GM12873 (cell line): ENCODE measurements around the gene FAAH.

Experiments
- CTCF ChIP-seq: IDR thresholded peaks from 2 replicates; pipeline ENCODE4 v1.5.1; 2012; ENCODE audit warnings: low read depth, mild to moderate bottlenecking, moderate library complexity, low read length, control low read depth; ENCODE audit not compliant: insufficient read depth; ENCODE audit errors: missing control alignments

Gene FAAH

GRCh38 chr1:46448109-46448911 lies 54.2 kb downstream of the FAAH start:
- no peak for TF ChIP-seq CTCF

GRCh38 chr1:46449223-46450159 lies 55.4 kb downstream of the FAAH start:
- TF ChIP-seq CTCF, result no peak

GRCh38 chr1:46450160-46450517 lies 56.0 kb downstream of the FAAH start:
- TF ChIP-seq CTCF, result no peak

- TF ChIP-seq CTCF, result no peak
Observed at GRCh38 chr1:46451948-46452930, 58.1 kb downstream of the FAAH start.

- TF ChIP-seq CTCF, result no peak
Observed at GRCh38 chr1:46452931-46453325, 58.8 kb downstream of the FAAH start.

GRCh38 chr1:46453449-46453848 lies 59.3 kb downstream of the FAAH start:
- no peak for TF ChIP-seq CTCF
